Measurements from ENCODE around the gene NTRK3.
A peak's percentile ranks its signal among the peaks of the same experiment; 100 is the strongest.

Gene NTRK3

GRCh38 chr15:88013111-88013510 is 243.4 kb downstream of the NTRK3 start:
- no peak overlapping the region for H4K12ac ChIP-seq (ENCODE audit: low read depth, low read length)
- no peak overlapping the region for H4K8ac ChIP-seq (ENCODE audit: low read depth, low read length)
- DNase-seq = peak; percentile 59 to 85
- H3K4me2 ChIP-seq (ENCODE audit: low read length) = no peak overlapping the region
- no peaks in the 10 kb centered on the region for H3K36me3 ChIP-seq (ENCODE audit: control insufficient read depth in 1 of 2, insufficient read depth in 2 of 2, low read length in 2 of 2)
- peaks cover 1% of the 10 kb centered on the region for H3K9me3 ChIP-seq (ENCODE audit: insufficient read depth, low read depth, low read length)
- H3K18ac ChIP-seq (ENCODE audit: low read length) = no peak overlapping the region
- H3K4me1 ChIP-seq (ENCODE audit: control insufficient read depth in 1 of 2, insufficient read depth in 2 of 2, low read length in 2 of 2) = no peaks in the 10 kb centered on the region
- H2AK5ac ChIP-seq (ENCODE audit: low read length) = no peak overlapping the region
- no peaks in the 10 kb centered on the region for H3K79me1 ChIP-seq (ENCODE audit: low read length)
- no peaks in the 10 kb centered on the region for H3K27me3 ChIP-seq (ENCODE audit: insufficient read depth, low read length)
- no peak overlapping the region for H2BK120ac ChIP-seq (ENCODE audit: insufficient read depth, low read length, poor library complexity)
- H2BK5ac ChIP-seq (ENCODE audit: low read depth, low read length, poor library complexity) = no peak overlapping the region
- no peak overlapping the region for H3K27ac ChIP-seq (ENCODE audit: low read depth, low read length)
- no peak overlapping the region for H2BK12ac ChIP-seq (ENCODE audit: low read length)
- no peaks in the 10 kb centered on the region for H3K79me2 ChIP-seq (ENCODE audit: control insufficient read depth, insufficient read depth, low read length, poor library complexity)
- H2AFZ ChIP-seq (ENCODE audit: insufficient read depth, low read length, poor library complexity) = no peak overlapping the region
- H3K14ac ChIP-seq (ENCODE audit: low read length) = no peak overlapping the region
- no peak overlapping the region for H4K91ac ChIP-seq (ENCODE audit: low read depth, low read length)
- WGBS (ENCODE audit: extremely low coverage, insufficient coverage, insufficient read length) = no CpG with 5 or more reads among the region's 8 CpGs
- no peak overlapping the region for H3K4ac ChIP-seq (ENCODE audit: low read depth, low read length)
- no peak overlapping the region for H3K9ac ChIP-seq (ENCODE audit: low read length)
- H3K23ac ChIP-seq (ENCODE audit: low read length) = no peak overlapping the region
- no peak overlapping the region for H3K4me3 ChIP-seq (ENCODE audit: low read depth, low read length)

- Histone ChIP-seq H2AFZ (ENCODE audit: insufficient read depth, low read length, poor library complexity) (no peak overlapping the region), H3K79me2 (ENCODE audit: control insufficient read depth, insufficient read depth, low read length, poor library complexity) (no peaks in the 10 kb centered on the region), H3K27me3 (ENCODE audit: insufficient read depth, low read length) (no peaks in the 10 kb centered on the region), H3K36me3 (ENCODE audit: control insufficient read depth in 1 of 2, insufficient read depth in 2 of 2, low read length in 2 of 2) (no peaks in the 10 kb centered on the region), H3K4ac (ENCODE audit: low read depth, low read length) (no peak overlapping the region), H2AK5ac (ENCODE audit: low read length) (no peak overlapping the region), H3K79me1 (ENCODE audit: low read length) (no peaks in the 10 kb centered on the region), H4K12ac (ENCODE audit: low read depth, low read length) (no peak overlapping the region), H3K14ac (ENCODE audit: low read length) (no peak overlapping the region), H2BK120ac (ENCODE audit: insufficient read depth, low read length, poor library complexity) (no peak overlapping the region), H3K4me3 (ENCODE audit: low read depth, low read length) (no peak overlapping the region), H2BK12ac (ENCODE audit: low read length) (no peak overlapping the region), H3K4me1 (ENCODE audit: control insufficient read depth in 1 of 2, insufficient read depth in 2 of 2, low read length in 2 of 2) (no peaks in the 10 kb centered on the region), H3K23ac (ENCODE audit: low read length) (no peak overlapping the region), H3K9me3 (ENCODE audit: insufficient read depth, low read depth, low read length) (no peaks in the 10 kb centered on the region), H2BK5ac (ENCODE audit: low read depth, low read length, poor library complexity) (no peak overlapping the region), H4K91ac (ENCODE audit: low read depth, low read length) (no peak overlapping the region), H3K18ac (ENCODE audit: low read length) (no peak overlapping the region), H4K8ac (ENCODE audit: low read depth, low read length) (no peak overlapping the region), H3K4me2 (ENCODE audit: low read length) (no peak overlapping the region), H3K27ac (ENCODE audit: low read depth, low read length) (no peak overlapping the region), H3K9ac (ENCODE audit: low read length) (no peak overlapping the region)
- peak; percentile 80 to 92 for DNase-seq
- no CpG with 5 or more reads among the region's 7 CpGs for WGBS (ENCODE audit: extremely low coverage, insufficient coverage, insufficient read length)
These were observed 243.9 kb downstream of the NTRK3 start for GRCh38 chr15:88012688-88013087.

- H3K9me3 ChIP-seq (ENCODE audit: insufficient read depth, low read depth, low read length) = no peaks in the 10 kb centered on the region
These were observed 244.3 kb downstream of the NTRK3 start for GRCh38 chr15:88012233-88012632.

GRCh38 chr15:88011533-88011932 is 245.0 kb downstream of the NTRK3 start:
- H4K91ac ChIP-seq (ENCODE audit: low read depth, low read length) = no peak overlapping the region
- no peak overlapping the region for H4K8ac ChIP-seq (ENCODE audit: low read depth, low read length)
- no peak overlapping the region for H4K12ac ChIP-seq (ENCODE audit: low read depth, low read length)
- H3K36me3 ChIP-seq (ENCODE audit: control insufficient read depth in 1 of 2, insufficient read depth in 2 of 2, low read length in 2 of 2) = no peaks in the 10 kb centered on the region
- no CpG with 5 or more reads among the region's 4 CpGs for WGBS (ENCODE audit: extremely low coverage, insufficient coverage, insufficient read length)
- no peak for DNase-seq
- no peak overlapping the region for H3K9ac ChIP-seq (ENCODE audit: low read length)
- no peak overlapping the region for H3K23ac ChIP-seq (ENCODE audit: low read length)
- no peak overlapping the region for H2BK12ac ChIP-seq (ENCODE audit: low read length)
- no peak overlapping the region for H3K14ac ChIP-seq (ENCODE audit: low read length)
- no peaks in the 10 kb centered on the region for H3K4me1 ChIP-seq (ENCODE audit: control insufficient read depth in 1 of 2, insufficient read depth in 2 of 2, low read length in 2 of 2)
- H2AK5ac ChIP-seq (ENCODE audit: low read length) = no peak overlapping the region
- H3K79me2 ChIP-seq (ENCODE audit: control insufficient read depth, insufficient read depth, low read length, poor library complexity) = no peaks in the 10 kb centered on the region
- H2BK120ac ChIP-seq (ENCODE audit: insufficient read depth, low read length, poor library complexity) = no peak overlapping the region
- no peak overlapping the region for H2AFZ ChIP-seq (ENCODE audit: insufficient read depth, low read length, poor library complexity)
- no peaks in the 10 kb centered on the region for H3K27me3 ChIP-seq (ENCODE audit: insufficient read depth, low read length)
- H3K27ac ChIP-seq (ENCODE audit: low read depth, low read length) = no peak overlapping the region
- no peak overlapping the region for H3K4ac ChIP-seq (ENCODE audit: low read depth, low read length)
- H3K18ac ChIP-seq (ENCODE audit: low read length) = no peak overlapping the region
- H3K9me3 ChIP-seq (ENCODE audit: insufficient read depth, low read depth, low read length) = no peaks in the 10 kb centered on the region
- no peak overlapping the region for H3K4me3 ChIP-seq (ENCODE audit: low read depth, low read length)
- H3K4me2 ChIP-seq (ENCODE audit: low read length) = no peak overlapping the region
- H3K79me1 ChIP-seq (ENCODE audit: low read length) = no peaks in the 10 kb centered on the region
- no peak overlapping the region for H2BK5ac ChIP-seq (ENCODE audit: low read depth, low read length, poor library complexity)

More at GRCh38 chr15:88012233-88012632, 244.3 kb downstream of the NTRK3 start:
- Histone ChIP-seq H3K4me3 (ENCODE audit: low read depth, low read length) (no peak overlapping the region), H2AK5ac (ENCODE audit: low read length) (no peak overlapping the region), H3K4ac (ENCODE audit: low read depth, low read length) (no peak overlapping the region), H3K9ac (ENCODE audit: low read length) (no peak overlapping the region), H4K91ac (ENCODE audit: low read depth, low read length) (no peak overlapping the region), H2BK12ac (ENCODE audit: low read length) (no peak overlapping the region), H2BK5ac (ENCODE audit: low read depth, low read length, poor library complexity) (no peak overlapping the region), H3K14ac (ENCODE audit: low read length) (no peak overlapping the region), H2BK120ac (ENCODE audit: insufficient read depth, low read length, poor library complexity) (no peak overlapping the region), H3K36me3 (ENCODE audit: control insufficient read depth in 1 of 2, insufficient read depth in 2 of 2, low read length in 2 of 2) (no peaks in the 10 kb centered on the region), H3K23ac (ENCODE audit: low read length) (no peak overlapping the region), H4K12ac (ENCODE audit: low read depth, low read length) (no peak overlapping the region), H3K4me1 (ENCODE audit: control insufficient read depth in 1 of 2, insufficient read depth in 2 of 2, low read length in 2 of 2) (no peaks in the 10 kb centered on the region), H3K27me3 (ENCODE audit: insufficient read depth, low read length) (no peaks in the 10 kb centered on the region), H3K79me1 (ENCODE audit: low read length) (no peaks in the 10 kb centered on the region), H3K79me2 (ENCODE audit: control insufficient read depth, insufficient read depth, low read length, poor library complexity) (no peaks in the 10 kb centered on the region), H3K27ac (ENCODE audit: low read depth, low read length) (no peak overlapping the region), H2AFZ (ENCODE audit: insufficient read depth, low read length, poor library complexity) (no peak overlapping the region), H4K8ac (ENCODE audit: low read depth, low read length) (no peak overlapping the region), H3K18ac (ENCODE audit: low read length) (no peak overlapping the region), H3K4me2 (ENCODE audit: low read length) (no peak overlapping the region)
- no CpG with 5 or more reads among the region's 4 CpGs for WGBS (ENCODE audit: extremely low coverage, insufficient coverage, insufficient read length)
- peak in 1 of 2 donors; percentile 25 for DNase-seq

All from trophoblast cell (in vitro differentiated cells and primary cell).